CD14-positive monocyte (primary cell): ENCODE measurements around the gene HKDC1. TPM values are rescaled to one million over a fixed set of nuclear protein-coding genes. Genes with fewer than 3 reads are reported as not detected.
A peak's percentile ranks its signal among the peaks of the same experiment; 100 is the strongest.

Source experiments
- DNase-seq, 3 donors: peaks; one replicate each; pipeline ENCODE4 v3.0.0-alpha.2; 2011 to 2022
- H2AFZ ChIP-seq: 2 replicates; pipeline ENCODE4 v1.6.0; 2012; ENCODE audit warnings: mild to moderate bottlenecking, low read depth, low read length, inconsistent platforms; ENCODE audit not compliant: insufficient read depth, poor library complexity, severe bottlenecking
- H3K27ac ChIP-seq, 2 donors: 1 replicate in 1 of 2; 2 replicates in 1 of 2; pipeline ENCODE4 v1.5.1; 2012 to 2013; ENCODE audit warnings: low read length in 2 of 2, control low read depth in 1 of 2, inconsistent platforms in 1 of 2, low read depth in 1 of 2, mild to moderate bottlenecking in 1 of 2
- H3K27me3 ChIP-seq, 2 donors: one replicate each; pipeline versions ENCODE4 v1.6.0 to v1.6.1; 2011 to 2013; ENCODE audit warnings: low read length in 2 of 2; ENCODE audit not compliant: control insufficient read depth in 2 of 2, insufficient read depth in 2 of 2
- H3K36me3 ChIP-seq, 2 donors: replicated peaks in 1 of 2; 1 replicate in 1 of 2; 2 replicates in 1 of 2; pipeline versions ENCODE4 v1.5.1 to v1.6.1; 2012 to 2013; ENCODE audit warnings: low read length in 2 of 2, control low read depth in 1 of 2, inconsistent platforms in 1 of 2, mild to moderate bottlenecking in 1 of 2; ENCODE audit not compliant: insufficient read depth in 2 of 2, control insufficient read depth in 1 of 2
- H3K4me1 ChIP-seq, 2 donors: 1 replicate in 1 of 2; 2 replicates in 1 of 2; pipeline versions ENCODE4 v1.5.1 to v1.6.1; 2012 to 2013; ENCODE audit warnings: low read length in 2 of 2, control low read depth in 1 of 2, inconsistent platforms in 1 of 2, mild to moderate bottlenecking in 1 of 2, moderate library complexity in 1 of 2; ENCODE audit not compliant: insufficient read depth in 2 of 2, control insufficient read depth in 1 of 2
- H3K4me2 ChIP-seq: replicated peaks from 2 replicates; pipeline ENCODE3; 2012; ENCODE audit warnings: low read length, moderate library complexity, mild to moderate bottlenecking; ENCODE audit not compliant: poor library complexity, severe bottlenecking; ENCODE audit errors: extremely low read depth
- H3K4me3 ChIP-seq, 3 experiments: fragments of 200-600 bp in 1 of 3; sonication (generic) in 1 of 3; replicated peaks in 1 of 3; 1 replicate in 2 of 3; 2 replicates in 1 of 3; pipeline ENCODE4 v1.5.1; 2011 to 2013; ENCODE audit warnings: low read length in 3 of 3, mild to moderate bottlenecking in 3 of 3, control low read depth in 2 of 3, low read depth in 2 of 3, inconsistent platforms in 1 of 3, moderate library complexity in 1 of 3
- H3K79me2 ChIP-seq: 2 replicates; pipeline ENCODE4 v1.6.0; 2012; ENCODE audit warnings: mild to moderate bottlenecking, control low read depth, inconsistent platforms, low read length, moderate library complexity; ENCODE audit not compliant: insufficient read depth
- H3K9ac ChIP-seq: 2 replicates; pipeline ENCODE4 v1.6.0; 2017; ENCODE audit warnings: low read length, mild to moderate bottlenecking; ENCODE audit not compliant: insufficient read depth, poor library complexity, severe bottlenecking
- H3K9me3 ChIP-seq, 2 donors: replicated peaks in 1 of 2; 1 replicate in 1 of 2; 2 replicates in 1 of 2; pipeline versions ENCODE4 v1.5.1 to v1.6.1; 2012 to 2013; ENCODE audit warnings: low read length in 2 of 2, control low read depth in 1 of 2; ENCODE audit not compliant: control insufficient read depth in 1 of 2, insufficient read depth in 1 of 2
- H4K20me1 ChIP-seq: 2 replicates; pipeline ENCODE4 v1.6.0; 2012; ENCODE audit warnings: mild to moderate bottlenecking, low read length, control low read depth, moderate library complexity; ENCODE audit not compliant: insufficient read depth
- H3K27ac Mint-ChIP-seq, 7 donors: one replicate each; pipeline ENCODE4 v1.8.0; 2020; ENCODE audit warnings: mild to moderate bottlenecking in 7 of 7, mixed read lengths in 7 of 7, moderate library complexity in 6 of 7, inconsistent platforms in 2 of 7
- H3K27me3 Mint-ChIP-seq, 3 donors: one replicate each; pipeline ENCODE4 v1.8.0; 2021 to 2022; ENCODE audit warnings: low read depth in 3 of 3, mild to moderate bottlenecking in 3 of 3, mixed read lengths in 3 of 3, moderate library complexity in 3 of 3, inconsistent platforms in 1 of 3
- H3K36me3 Mint-ChIP-seq, 2 donors: one replicate each; pipeline ENCODE4 v1.8.0; 2020; ENCODE audit warnings: mixed read lengths in 2 of 2, inconsistent platforms in 1 of 2, mild to moderate bottlenecking in 1 of 2
- H3K4me1 Mint-ChIP-seq: one replicate; pipeline ENCODE4 v1.8.0; 2020; ENCODE audit warnings: mild to moderate bottlenecking, mixed read lengths
- H3K4me3 Mint-ChIP-seq, 2 donors: one replicate each; pipeline ENCODE4 v1.8.0; 2020; ENCODE audit warnings: mild to moderate bottlenecking in 2 of 2, mixed read lengths in 2 of 2, moderate library complexity in 1 of 2
- H3K9me3 Mint-ChIP-seq, 7 donors: one replicate each; pipeline ENCODE4 v1.8.0; 2020 to 2022; ENCODE audit warnings: mixed read lengths in 7 of 7, mild to moderate bottlenecking in 6 of 7, moderate library complexity in 6 of 7, inconsistent platforms in 2 of 7
- CTCF ChIP-seq: fragments of 200-600 bp; IDR thresholded peaks from one replicate; pipeline ENCODE4 v1.8.0; 2022; ENCODE audit warnings: antibody characterized with exemption, mild to moderate bottlenecking
- WGBS: methylation state at CpG from one replicate; pipeline ENCODE4 v1.1.5; 2013; ENCODE audit warnings: missing lambda C conversion rate; ENCODE audit not compliant: insufficient coverage; 5-methylcytosine and 5-hydroxymethylcytosine counted together
- intact Hi-C, 2 donors: fragments of 100-400 bp; cut with micrococcal nuclease; formaldehyde crosslinking; loops; one replicate each; pipeline versions ENCODE4 v1.15.0 to v1.15.1; 2023
- polyA plus RNA-seq, 3 donors: library from polyadenylated mRNA; depleted of rRNA in 1 of 3; unstranded in 2 of 3; stranded (reverse) in 1 of 3; fragments of 300-500 nt in 2 of 3; fragments of >200 nt in 1 of 3; fragmentation: Illumina TruSeq in 2 of 3; gene quantifications; 1 replicate in 2 of 3; 2 replicates in 1 of 3; pipeline ENCODE4 v1.2.3, GENCODE V29; 2012 to 2021

Gene HKDC1
- polyA plus RNA-seq, 3 donors = not detected

- Histone ChIP-seq H3K9me3 (no peaks in the 10 kb centered on the region), H3K36me3 (peaks cover 53 to 91% of the 10 kb centered on the region in 2 donors), H4K20me1 (no peaks in the 10 kb centered on the region), H3K27ac (no peak overlapping the region), H3K27me3 (no peaks in the 10 kb centered on the region), H2AFZ (no peak overlapping the region), H3K4me1 (no peaks in the 10 kb centered on the region), H3K9ac (no peak overlapping the region), H3K4me2 (no peak overlapping the region), H3K79me2 (no peaks in the 10 kb centered on the region), H3K4me3 (no peak overlapping the region)
- DNase-seq = no peak
- Mint-ChIP-seq H3K36me3 (peaks cover 54 to 71% of the 10 kb centered on the region in 2 donors), H3K27ac (no peak overlapping the region), H3K4me3 (no peak overlapping the region), H3K4me1 (no peaks in the 10 kb centered on the region), H3K9me3 (no peaks in the 10 kb centered on the region), H3K27me3 (peaks cover 0 to 3% (median 2%) of the 10 kb centered on the region in 3 donors)
- no peak for TF ChIP-seq CTCF
- intact Hi-C loops = no loop called here
- WGBS = no CpG with 5 or more reads among the region's 1 CpG
These were observed 17.8 kb upstream of the HKDC1 start for GRCh38 chr10:69202332-69202731.

- WGBS = 91% methylated on average over 4 of the region's 6 CpGs
- intact Hi-C loops = no loop called here
- Mint-ChIP-seq H3K27ac (peak overlapping the region in 2 of 7 donors; percentile 33 to 78), H3K4me3 (no peak overlapping the region), H3K36me3 (peaks cover 34 to 52% of the 10 kb centered on the region in 2 donors), H3K4me1 (peaks cover 8% of the 10 kb centered on the region), H3K9me3 (no peaks in the 10 kb centered on the region), H3K27me3 (peaks cover 2 to 6% (median 2%) of the 10 kb centered on the region in 3 donors)
- H3K9ac ChIP-seq = no peak overlapping the region
- peaks cover 45 to 58% of the 10 kb centered on the region in 2 donors for H3K36me3 ChIP-seq
- no peak overlapping the region for H2AFZ ChIP-seq
- no peak overlapping the region for H3K4me2 ChIP-seq
- no peaks in the 10 kb centered on the region for H3K9me3 ChIP-seq
- H3K4me1 ChIP-seq = no peaks in the 10 kb centered on the region
- no peaks in the 10 kb centered on the region for H4K20me1 ChIP-seq
- H3K27ac ChIP-seq = no peak overlapping the region
- H3K79me2 ChIP-seq = no peaks in the 10 kb centered on the region
- no peak for TF ChIP-seq CTCF
- H3K27me3 ChIP-seq = no peaks in the 10 kb centered on the region
- DNase-seq = no peak
- H3K4me3 ChIP-seq = no peak overlapping the region
These were observed 11.4 kb upstream of the HKDC1 start for GRCh38 chr10:69208761-69209160.
